H9 (cell line): Measurements from ENCODE around the gene PRR3. TPM values are rescaled to one million over a fixed set of nuclear protein-coding genes. Genes with fewer than 3 reads are reported as not detected.

Experiments used
- DNase-seq: peaks from one replicate; pipeline ENCODE4 v3.0.0-alpha.2; 2017
- H2AFZ ChIP-seq: one replicate; pipeline ENCODE4 v1.6.1; 2013; ENCODE audit warnings: mild to moderate bottlenecking, low read length, control low read depth, moderate library complexity
- H2AK5ac ChIP-seq: 2 replicates; pipeline ENCODE4 v1.6.1; 2013; ENCODE audit warnings: low read length, control low read depth, mixed read lengths; ENCODE audit not compliant: insufficient read length
- H2BK120ac ChIP-seq: one replicate; pipeline ENCODE4 v1.6.1; 2013; ENCODE audit warnings: low read depth, mild to moderate bottlenecking, low read length, control low read depth, inconsistent platforms; ENCODE audit not compliant: poor library complexity, severe bottlenecking
- H2BK12ac ChIP-seq: 2 replicates; pipeline ENCODE4 v1.6.1; 2013; ENCODE audit warnings: low read length, control low read depth, mixed read lengths, low read depth; ENCODE audit not compliant: insufficient read length
- H2BK15ac ChIP-seq: 2 replicates; pipeline ENCODE4 v1.6.1; 2013; ENCODE audit warnings: low read depth, low read length, control low read depth
- H2BK20ac ChIP-seq: one replicate; pipeline ENCODE4 v1.6.1; 2013; ENCODE audit warnings: low read depth, mild to moderate bottlenecking, low read length, control low read depth, inconsistent platforms; ENCODE audit not compliant: poor library complexity, severe bottlenecking
- H2BK5ac ChIP-seq: 2 replicates; pipeline ENCODE4 v1.6.1; 2013; ENCODE audit warnings: low read length, control low read depth, mixed read lengths; ENCODE audit not compliant: insufficient read length
- H3K14ac ChIP-seq: 2 replicates; pipeline ENCODE4 v1.6.1; 2013; ENCODE audit warnings: low read length, control low read depth; ENCODE audit not compliant: insufficient read depth
- H3K18ac ChIP-seq: 2 replicates; pipeline ENCODE4 v1.6.1; 2013; ENCODE audit warnings: low read depth, mild to moderate bottlenecking, mixed read lengths, low read length, control low read depth; ENCODE audit not compliant: insufficient read length
- H3K23ac ChIP-seq: 2 replicates; pipeline ENCODE4 v1.6.1; 2013; ENCODE audit warnings: low read length, control low read depth, mixed read lengths, low read depth; ENCODE audit not compliant: insufficient read length
- H3K23me2 ChIP-seq: 2 replicates; pipeline ENCODE4 v1.6.1; 2013; ENCODE audit warnings: low read depth, mild to moderate bottlenecking, mixed read lengths, low read length, control low read depth; ENCODE audit not compliant: insufficient read length, poor library complexity, severe bottlenecking
- H3K27ac ChIP-seq: 2 replicates; pipeline ENCODE4 v1.5.1; 2013; ENCODE audit warnings: low read length, control low read depth, mixed read lengths, low read depth; ENCODE audit not compliant: insufficient read length
- H3K27me3 ChIP-seq: 2 replicates; pipeline ENCODE4 v1.6.1; 2013; ENCODE audit warnings: low read length, control low read depth, inconsistent platforms; ENCODE audit not compliant: insufficient read depth
- H3K4ac ChIP-seq: 2 replicates; pipeline ENCODE4 v1.6.1; 2013; ENCODE audit warnings: low read depth, mild to moderate bottlenecking, control low read depth, inconsistent platforms, low read length, moderate library complexity
- H3K4me1 ChIP-seq: 2 replicates; pipeline ENCODE4 v1.6.1; 2013; ENCODE audit warnings: low read length, control low read depth, inconsistent platforms; ENCODE audit not compliant: insufficient read depth
- H3K4me2 ChIP-seq: 2 replicates; pipeline ENCODE4 v1.6.1; 2013; ENCODE audit warnings: low read length, control low read depth, mixed read lengths; ENCODE audit not compliant: insufficient read length, insufficient read depth
- H3K56ac ChIP-seq: 2 replicates; pipeline ENCODE4 v1.6.1; 2013; ENCODE audit warnings: low read depth, mild to moderate bottlenecking, mixed read lengths, low read length, control low read depth; ENCODE audit not compliant: insufficient read length
- H3K79me1 ChIP-seq: 2 replicates; pipeline ENCODE4 v1.6.1; 2013; ENCODE audit warnings: low read depth, mild to moderate bottlenecking, moderate library complexity, low read length, control low read depth, inconsistent platforms; ENCODE audit not compliant: insufficient read depth, poor library complexity, severe bottlenecking
- H3K79me2 ChIP-seq: 2 replicates; pipeline ENCODE4 v1.6.1; 2013; ENCODE audit warnings: low read length, control low read depth, inconsistent platforms; ENCODE audit not compliant: insufficient read depth
- H3K9ac ChIP-seq: 2 replicates; pipeline ENCODE4 v1.6.1; 2013; ENCODE audit warnings: low read length, control low read depth, mixed read lengths; ENCODE audit not compliant: insufficient read length; ENCODE audit errors: extremely low read depth
- H3K9me3 ChIP-seq: one replicate; pipeline ENCODE4 v1.6.1; 2013; ENCODE audit warnings: low read depth, low read length, inconsistent platforms; ENCODE audit not compliant: control insufficient read depth
- H3T11ph ChIP-seq: one replicate; pipeline ENCODE4 v1.6.1; 2013; ENCODE audit warnings: mild to moderate bottlenecking, low read length, control low read depth, inconsistent platforms
- H4K20me1 ChIP-seq: one replicate; pipeline ENCODE4 v1.6.1; 2013; ENCODE audit not compliant: control insufficient read depth, insufficient read length, insufficient read depth
- H4K5ac ChIP-seq: 2 replicates; pipeline ENCODE4 v1.6.1; 2013; ENCODE audit warnings: low read depth, mild to moderate bottlenecking, mixed read lengths, low read length, control low read depth; ENCODE audit not compliant: insufficient read length
- H4K8ac ChIP-seq: replicated peaks from 2 replicates; pipeline ENCODE4 v1.6.1; 2013; ENCODE audit warnings: low read length, control low read depth, mixed read lengths, low read depth; ENCODE audit not compliant: insufficient read length
- H4K91ac ChIP-seq: 2 replicates; pipeline ENCODE4 v1.6.1; 2013; ENCODE audit warnings: low read depth, mild to moderate bottlenecking, moderate library complexity, mixed read lengths, low read length, control low read depth; ENCODE audit not compliant: insufficient read length
- H3K27ac Mint-ChIP-seq, 3 experiments: 2 replicates in 2 of 3; 3 replicates in 1 of 3; pipeline ENCODE4 v1.8.0; 2020 to 2021; ENCODE audit warnings: mixed read lengths in 3 of 3, mild to moderate bottlenecking in 1 of 3, moderate library complexity in 1 of 3
- H3K27me3 Mint-ChIP-seq: 2 replicates; pipeline ENCODE4 v1.8.0; 2021; ENCODE audit warnings: low read depth, mild to moderate bottlenecking, moderate library complexity, mixed read lengths
- H3K36me3 Mint-ChIP-seq, 3 experiments: 2 replicates in 2 of 3; 3 replicates in 1 of 3; pipeline ENCODE4 v1.8.0; 2020 to 2021; ENCODE audit warnings: low read depth in 3 of 3, mixed read lengths in 3 of 3; ENCODE audit not compliant: insufficient read depth in 1 of 3
- H3K4me1 Mint-ChIP-seq, 2 experiments: 2 replicates each; pipeline ENCODE4 v1.8.0; 2020; ENCODE audit warnings: mixed read lengths in 2 of 2
- H3K4me3 Mint-ChIP-seq, 2 experiments: 2 replicates in 1 of 2; 3 replicates in 1 of 2; pipeline ENCODE4 v1.8.0; 2020 to 2021; ENCODE audit warnings: mild to moderate bottlenecking in 2 of 2, mixed read lengths in 2 of 2, moderate library complexity in 1 of 2
- H3K9me3 Mint-ChIP-seq, 2 experiments: 2 replicates in 1 of 2; 3 replicates in 1 of 2; pipeline ENCODE4 v1.8.0; 2020; ENCODE audit warnings: mild to moderate bottlenecking in 2 of 2, mixed read lengths in 2 of 2, moderate library complexity in 1 of 2
- CTCF ChIP-seq: fragments of 200-600 bp; sonication (generic); conservative IDR thresholded peaks from 3 replicates; pipeline ENCODE4 v1.8.0; 2021; ENCODE audit warnings: antibody characterized with exemption, mild to moderate bottlenecking
- WGBS: extraction: QIAGEN DNeasy Blood & Tissue Kit; methylation state at CpG from one replicate; pipeline ENCODE4 v1.1.7; 2013; ENCODE audit warnings: missing lambda C conversion rate, low lambda C conversion rate, mixed read lengths; ENCODE audit not compliant: insufficient read length; ENCODE audit errors: extremely low coverage; 5-methylcytosine and 5-hydroxymethylcytosine counted together
- total RNA-seq: library from RNA; stranded (reverse); gene quantifications from 2 replicates; pipeline ENCODE4 v1.2.1, GENCODE V29; 2021

PRR3 gene
- total RNA-seq, 1 experiment from 2014 or later, result 17.0 TPM

GRCh38 chr6:30515106-30515505 lies 42.0 kb upstream of the PRR3 start:
- Histone ChIP-seq H3K23me2 (peaks cover 8% of the 10 kb centered on the region), H3K9ac (peak overlapping the region; percentile 39), H3K4ac (no peak overlapping the region), H3K79me2 (no peaks in the 10 kb centered on the region), H3K14ac (no peak overlapping the region), H3K9me3 (no peaks in the 10 kb centered on the region), H3K27me3 (no peaks in the 10 kb centered on the region), H2BK15ac (no peak overlapping the region), H3K79me1 (no peaks in the 10 kb centered on the region), H4K91ac (no peak overlapping the region), H3K27ac (peak overlapping the region; percentile 97), H3K4me1 (0 out of 2 replicates have a peak, but pooled peaks cover 3% of the 10 kb centered on the region), H4K5ac (peak overlapping the region; percentile 90), H2BK120ac (no peak overlapping the region), H3K4me2 (peak overlapping the region; percentile 63), H2AK5ac (no peak overlapping the region), H3K23ac (no peak overlapping the region), H2AFZ (peak overlapping the region; percentile 65), H3K56ac (no peak overlapping the region), H4K20me1 (no peaks in the 10 kb centered on the region), H4K8ac (no peak overlapping the region), H2BK5ac (peak overlapping the region; percentile 49), H3T11ph (peak overlapping the region; percentile 72), H3K18ac (peak overlapping the region; percentile 71), H2BK20ac (no peak overlapping the region), H2BK12ac (peak overlapping the region; percentile 57)
- DNase-seq, result peak; percentile 45
- H3K4me1 Mint-ChIP-seq, result peaks cover 19 to 26% of the 10 kb centered on the region in 2 experiments
- H3K36me3 Mint-ChIP-seq, result no peaks in the 10 kb centered on the region
- WGBS, result no CpG with 5 or more reads among the region's 4 CpGs
- no peak for TF ChIP-seq CTCF
- H3K9me3 Mint-ChIP-seq, result peaks cover 5 to 9% of the 10 kb centered on the region in 2 experiments; a peak in 3 of 5 replicates
- peak overlapping the region; percentile 94 to 100 (median 96) for H3K27ac Mint-ChIP-seq
- H3K27me3 Mint-ChIP-seq, result peaks cover 2% of the 10 kb centered on the region
- peak overlapping the region; percentile 71 to 85 for H3K4me3 Mint-ChIP-seq
